Naive thymus-derived CD8-positive, alpha-beta T cell (primary cell): ENCODE measurements around the gene PXK. TPM values are rescaled to one million over a fixed set of nuclear protein-coding genes. Genes with fewer than 3 reads are reported as not detected.

Source experiments
- ATAC-seq, 2 donors: fragments of 150-1000 bp; cut with Tn5 transposase in 1 of 2; sonication (Bioruptor Pico), chemical (Tn5 transposase) in 1 of 2; 1 replicate in 1 of 2; 2 replicates in 1 of 2; pipeline ENCODE4 v1.10.0; 2021; ENCODE audit warnings: mild to moderate bottlenecking in 2 of 2, moderate library complexity in 2 of 2
- POLR2A ChIA-PET: fragments of 350-600 bp; sonication (Branson Sonifier 250); formaldehyde crosslinking; loops from one replicate; lab custom pipeline; 2021; ENCODE audit warnings: antibody characterized with exemption; lab: Charles Lee
- DNase-seq, 10 donors: peaks; one replicate each; pipeline versions ENCODE4 v3.0.0 to v3.0.0-alpha.2; 2020 to 2022
- H3K27ac Mint-ChIP-seq, 10 donors: one replicate each; pipeline ENCODE4 v1.8.0; 2020 to 2022; ENCODE audit warnings: mild to moderate bottlenecking in 10 of 10, mixed read lengths in 10 of 10, moderate library complexity in 4 of 10, inconsistent platforms in 1 of 10
- H3K27me3 Mint-ChIP-seq, 5 donors: one replicate each; pipeline ENCODE4 v1.8.0; 2021 to 2022; ENCODE audit warnings: mixed read lengths in 5 of 5
- H3K36me3 Mint-ChIP-seq, 3 donors: one replicate each; pipeline ENCODE4 v1.8.0; 2020 to 2022; ENCODE audit warnings: mixed read lengths in 3 of 3, mild to moderate bottlenecking in 2 of 3, inconsistent platforms in 1 of 3
- H3K4me1 Mint-ChIP-seq, 4 donors: one replicate each; pipeline ENCODE4 v1.8.0; 2021 to 2022; ENCODE audit warnings: mixed read lengths in 4 of 4
- H3K4me3 Mint-ChIP-seq, 10 donors: one replicate each; pipeline ENCODE4 v1.8.0; 2020 to 2022; ENCODE audit warnings: mild to moderate bottlenecking in 10 of 10, mixed read lengths in 10 of 10, moderate library complexity in 6 of 10, inconsistent platforms in 1 of 10
- H3K9me3 Mint-ChIP-seq, 9 donors: one replicate each; pipeline ENCODE4 v1.8.0; 2020 to 2022; ENCODE audit warnings: mixed read lengths in 9 of 9, mild to moderate bottlenecking in 3 of 9, inconsistent platforms in 1 of 9, moderate library complexity in 1 of 9
- polyA plus RNA-seq, 3 donors: library from polyadenylated mRNA; unstranded; fragments of 300-500 nt; fragmentation: Illumina TruSeq; gene quantifications; one replicate each; pipeline ENCODE4 v1.2.3, GENCODE V29; 2021
- total RNA-seq, 8 experiments: library from RNA in 2 of 8; stranded (reverse) in 2 of 8; gene quantifications; one replicate each; pipeline ENCODE4 v1.2.3 and lab custom pipeline; 2021 to 2026

The PXK gene
- total and polyA plus RNA-seq, 5 experiments from 2014 or later: 16.3 to 26.6 (median 21.9) TPM

GRCh38 chr3:58392181-58392580 lies 59.5 kb downstream of the PXK start:
- POLR2A ChIA-PET: no interaction called here
- Mint-ChIP-seq H3K27ac (peak overlapping the region in 1 of 10 donors; percentile 43), H3K4me3 (no peak overlapping the region), H3K36me3 (peaks cover 0 to 56% (median 11%) of the 10 kb centered on the region in 3 donors), H3K4me1 (peaks cover 1 to 17% (median 4%) of the 10 kb centered on the region in 4 donors), H3K27me3 (no peaks in the 10 kb centered on the region), H3K9me3 (no peaks in the 10 kb centered on the region)
- no peak for DNase-seq
- ATAC-seq: no peak

- no peak for ATAC-seq
- Mint-ChIP-seq H3K27me3 (no peaks in the 10 kb centered on the region), H3K27ac (peak overlapping the region in 1 of 10 donors; percentile 48), H3K4me3 (no peak overlapping the region), H3K4me1 (peaks cover 0 to 2% (median 0%) of the 10 kb centered on the region in 4 donors), H3K36me3 (peaks cover 0 to 73% (median 16%) of the 10 kb centered on the region in 3 donors), H3K9me3 (no peaks in the 10 kb centered on the region)
- DNase-seq: no peak
- POLR2A ChIA-PET: no interaction called here
Observed at GRCh38 chr3:58394339-58394738, 61.6 kb downstream of the PXK start.

- Mint-ChIP-seq H3K27ac (peak overlapping the region in 1 of 10 donors; percentile 47), H3K9me3 (no peaks in the 10 kb centered on the region), H3K27me3 (no peaks in the 10 kb centered on the region), H3K36me3 (peaks cover 0 to 78% (median 8%) of the 10 kb centered on the region in 3 donors), H3K4me3 (no peak overlapping the region), H3K4me1 (no peaks in the 10 kb centered on the region)
- DNase-seq (no peak), ATAC-seq (no peak)
- POLR2A ChIA-PET: no interaction called here
Observed at GRCh38 chr3:58398669-58399333, 66.1 kb downstream of the PXK start.

GRCh38 chr3:58403513-58404109 lies 70.9 kb downstream of the PXK start:
- Mint-ChIP-seq H3K4me1 (no peaks in the 10 kb centered on the region), H3K27me3 (no peaks in the 10 kb centered on the region), H3K36me3 (peaks cover 0 to 69% (median 9%) of the 10 kb centered on the region in 3 donors), H3K4me3 (no peak overlapping the region), H3K9me3 (no peaks in the 10 kb centered on the region), H3K27ac (peak overlapping the region in 3 of 10 donors; percentile 17 to 34 (median 23))
- POLR2A ChIA-PET: interaction anchor here (0.6 kb wide), 1 partner anchor 63 kb away, joined by 3 read pairs; no protein-coding TSS in a partner anchor
- no peak for DNase-seq
- ATAC-seq: no peak

- Mint-ChIP-seq H3K4me3 (no peak overlapping the region), H3K27me3 (no peaks in the 10 kb centered on the region), H3K27ac (no peak overlapping the region), H3K36me3 (peaks cover 0 to 69% (median 9%) of the 10 kb centered on the region in 3 donors), H3K4me1 (no peaks in the 10 kb centered on the region), H3K9me3 (no peaks in the 10 kb centered on the region)
- DNase-seq (no peak), ATAC-seq (no peak)
- POLR2A ChIA-PET: interaction anchor here (0.6 kb wide), 1 partner anchor 64 kb away, joined by 3 read pairs; no protein-coding TSS in a partner anchor
Observed at GRCh38 chr3:58404396-58404795, 71.7 kb downstream of the PXK start.

- POLR2A ChIA-PET: no interaction called here
- Mint-ChIP-seq H3K27ac (no peak overlapping the region), H3K4me1 (peaks cover 0 to 3% (median 0%) of the 10 kb centered on the region in 4 donors), H3K4me3 (no peak overlapping the region), H3K9me3 (no peaks in the 10 kb centered on the region), H3K27me3 (no peaks in the 10 kb centered on the region), H3K36me3 (peaks cover 0 to 70% (median 27%) of the 10 kb centered on the region in 3 donors)
- ATAC-seq (no peak), DNase-seq (no peak)
Observed at GRCh38 chr3:58408906-58409305, 76.2 kb downstream of the PXK start.

- H3K27ac Mint-ChIP-seq: no peak overlapping the region
- no peak for DNase-seq
- H3K4me3 Mint-ChIP-seq: no peak overlapping the region
- H3K27me3 Mint-ChIP-seq: no peaks in the 10 kb centered on the region
- POLR2A ChIA-PET: no interaction called here
- H3K9me3 Mint-ChIP-seq: no peaks in the 10 kb centered on the region
- peaks cover 0 to 67% (median 27%) of the 10 kb centered on the region in 3 donors for H3K36me3 Mint-ChIP-seq
- peaks cover 0 to 6% (median 2%) of the 10 kb centered on the region in 4 donors for H3K4me1 Mint-ChIP-seq
- no peak for ATAC-seq
Observed at GRCh38 chr3:58409663-58410062, 77.0 kb downstream of the PXK start.

GRCh38 chr3:58411036-58411435 lies 78.3 kb downstream of the PXK start:
- Mint-ChIP-seq H3K9me3 (no peaks in the 10 kb centered on the region), H3K36me3 (peaks cover 0 to 59% (median 27%) of the 10 kb centered on the region in 3 donors), H3K4me1 (peaks cover 0 to 6% (median 2%) of the 10 kb centered on the region in 4 donors), H3K4me3 (no peak overlapping the region), H3K27me3 (no peaks in the 10 kb centered on the region), H3K27ac (peak overlapping the region in 2 of 10 donors; percentile 4 to 31)
- ATAC-seq (no peak), DNase-seq (no peak)
- POLR2A ChIA-PET: interaction anchor here (0.6 to 0.8 kb wide), 2 partner anchors 53 to 73 kb away, joined by 3 read pairs; no protein-coding TSS in a partner anchor

GRCh38 chr3:58411851-58412830 lies 79.4 kb downstream of the PXK start:
- Mint-ChIP-seq H3K4me1 (peaks cover 0 to 6% (median 2%) of the 10 kb centered on the region in 4 donors), H3K4me3 (no peak overlapping the region), H3K27ac (peak overlapping the region in 1 of 10 donors; percentile 17), H3K36me3 (peaks cover 0 to 53% (median 27%) of the 10 kb centered on the region in 3 donors), H3K27me3 (no peaks in the 10 kb centered on the region), H3K9me3 (no peaks in the 10 kb centered on the region)
- ATAC-seq (no peak), DNase-seq (no peak)
- POLR2A ChIA-PET: interaction anchor here (0.6 to 1.0 kb wide), 3 partner anchors 52 to 201 kb away, joined by 3 to 6 read pairs (median 4); partner anchors contain the start of genes HTD2 and RPP14

GRCh38 chr3:58414538-58415197 lies 82.0 kb downstream of the PXK start:
- POLR2A ChIA-PET: interaction anchor here (1.3 kb wide), 1 partner anchor 108 kb away, joined by 6 read pairs; the partner anchor contains the start of gene HTD2
- Mint-ChIP-seq H3K9me3 (no peaks in the 10 kb centered on the region), H3K4me1 (peaks cover 0 to 9% (median 2%) of the 10 kb centered on the region in 4 donors), H3K4me3 (no peak overlapping the region), H3K27me3 (no peaks in the 10 kb centered on the region), H3K27ac (peak overlapping the region in 2 of 10 donors; percentile 46 to 57), H3K36me3 (peaks cover 0 to 33% (median 15%) of the 10 kb centered on the region in 3 donors)
- ATAC-seq (peak; percentile 48 to 76), DNase-seq (peak in 9 of 10 donors; percentile 10 to 70 (median 48))

GRCh38 chr3:58416191-58416590 lies 83.5 kb downstream of the PXK start:
- Mint-ChIP-seq H3K27me3 (no peaks in the 10 kb centered on the region), H3K27ac (no peak overlapping the region), H3K9me3 (no peaks in the 10 kb centered on the region), H3K36me3 (peaks cover 0 to 21% (median 1%) of the 10 kb centered on the region in 3 donors), H3K4me1 (peaks cover 0 to 17% (median 3%) of the 10 kb centered on the region in 4 donors), H3K4me3 (no peak overlapping the region)
- DNase-seq: no peak
- POLR2A ChIA-PET: interaction anchor here (1.3 kb wide), 1 partner anchor 109 kb away, joined by 6 read pairs; the partner anchor contains the start of gene HTD2
- ATAC-seq: no peak
